CD1c-positive myeloid dendritic cell (primary cell): ENCODE results near the gene SYT2.
"Not testable (repeated sequence)": the region's sequence is repeated elsewhere in the genome, so short reads cannot be mapped to it uniquely, and the experiment has no call there.

Experiments used
- DNase-seq: peaks from one replicate; pipeline ENCODE4 v3.0.0-alpha.2; 2016; ENCODE audit errors: extremely low spot score

Gene SYT2

DNA sequence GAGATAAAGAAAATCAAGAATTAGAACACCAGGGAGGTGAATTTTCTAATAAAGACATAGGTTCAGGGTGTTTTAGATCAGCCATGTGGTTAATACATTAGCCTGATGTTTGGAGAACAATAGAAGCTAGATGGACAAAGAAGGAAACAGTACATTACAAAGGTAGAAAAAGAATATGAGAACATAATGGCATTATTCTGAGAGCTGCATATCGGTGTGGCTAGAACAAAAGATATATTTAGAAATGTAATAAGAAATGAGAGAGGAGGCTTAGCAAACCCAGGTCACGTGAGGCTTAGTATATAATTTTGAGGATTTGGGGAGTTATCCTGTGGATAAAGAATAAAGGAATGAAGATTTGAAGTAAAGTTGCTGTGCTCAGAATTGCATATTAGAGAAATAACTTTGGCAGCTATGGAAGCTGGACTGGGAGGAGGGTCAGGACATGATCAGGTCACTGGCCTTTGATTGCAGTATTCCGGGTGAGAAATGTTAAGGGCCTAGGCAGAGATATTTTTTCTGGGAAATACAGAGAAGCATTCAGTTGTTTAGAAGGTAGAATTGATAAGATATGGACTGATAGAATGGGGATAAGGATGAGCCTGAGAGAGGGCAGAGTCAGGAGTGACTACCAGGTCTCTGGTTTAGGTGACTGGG is 164.5 kb downstream of the SYT2 start:
- not testable (repeated sequence) for DNase-seq

- DNase-seq, result not testable (repeated sequence)
Measured at GRCh38 chr1:202544766-202545449, 165.3 kb downstream of the SYT2 start.

- DNase-seq, result not testable (repeated sequence)
Measured at GRCh38 chr1:202543537-202543936, 166.7 kb downstream of the SYT2 start.

DNA sequence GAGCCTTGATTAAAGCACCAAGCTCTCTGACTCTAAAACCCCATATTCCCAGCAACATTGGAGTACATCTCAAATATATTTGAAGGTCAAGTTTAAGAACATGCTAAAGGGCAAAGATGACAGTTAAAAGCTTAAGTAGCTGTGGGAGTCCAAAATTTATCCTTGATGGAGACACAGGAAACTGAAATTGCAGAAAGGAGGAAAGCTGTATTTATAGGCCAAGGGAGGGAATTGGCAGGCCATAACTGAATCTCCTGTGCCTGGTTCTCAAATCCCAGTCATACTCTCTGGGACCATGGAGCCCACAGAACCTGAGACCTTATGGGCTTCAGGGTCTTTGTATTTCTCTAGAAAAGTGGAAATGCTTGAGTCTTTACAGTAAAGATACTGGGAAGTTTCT is 167.8 kb downstream of the SYT2 start:
- not testable (repeated sequence) for DNase-seq

DNA sequence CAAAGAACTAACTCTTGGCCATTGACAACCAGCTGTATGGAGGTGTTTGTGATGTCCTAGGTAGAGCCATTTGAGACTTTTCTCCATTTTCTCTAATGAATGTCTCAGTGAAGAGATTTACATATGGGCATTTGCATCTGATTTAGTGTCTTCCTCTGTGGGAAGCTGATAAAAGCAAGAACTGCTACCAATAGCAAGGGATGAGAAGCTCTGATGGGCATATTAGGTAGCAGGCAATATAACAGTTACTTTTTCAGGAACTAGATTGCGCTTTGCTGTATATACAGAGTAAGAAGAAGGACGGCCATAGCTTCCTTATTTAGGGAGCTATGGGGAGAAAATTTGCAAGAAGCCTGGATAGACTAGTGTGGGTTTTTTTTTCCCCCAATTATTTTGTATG is 169.4 kb downstream of the SYT2 start:
- peak; percentile 38 for DNase-seq
